HL-60/S4 treated with retinoic acid at 250 ng/mL for 4 days and 3 days (cell line): Measurements from ENCODE around the gene KLC4.

Experiments used
- in situ Hi-C: fragments of 300-500 bp; cut with MboI; formaldehyde crosslinking; loops from 2 replicates; pipeline ENCODE4 v1.7.0; 2022; ENCODE audit warnings: low sequenced_read_pairs

Gene KLC4

GRCh38 chr6:43059168-43060033, at the start of gene KLC4, which contains the start of gene MRPL2:
Gene KLC4, plus strand, starts transcription at chr6:43059631. Its CDS starts 1,705 bp downstream, at chr6:43061336.
Gene MRPL2, minus strand, starts transcription at chr6:43059434. Its CDS starts 53 bp downstream, at chr6:43059381.
- in situ Hi-C loops: no loop called here

DNA sequence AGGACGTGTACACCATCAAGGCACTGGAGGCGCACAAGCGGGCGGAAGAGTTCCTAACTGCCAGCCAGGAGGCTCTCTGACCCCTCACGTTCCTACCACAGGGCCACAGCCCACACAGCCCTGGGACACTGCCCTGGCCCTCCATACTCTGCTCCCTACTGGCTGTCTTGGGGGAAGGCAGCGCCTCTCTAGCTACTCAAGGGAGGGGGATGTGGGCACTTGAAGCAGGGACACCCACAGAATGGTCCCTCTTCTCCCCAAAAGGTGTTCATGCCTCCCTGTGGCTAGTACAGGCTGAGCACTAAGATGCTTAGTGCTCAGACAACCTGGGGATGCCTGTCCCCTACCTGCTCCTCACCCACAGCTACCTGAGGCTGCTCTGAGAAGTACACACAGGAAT, 48.2 kb upstream of the KLC4 start:
- in situ Hi-C loops: no loop called here

GRCh38 chr6:43012364-43012763, 47.1 kb upstream of the KLC4 start:
- in situ Hi-C loops: no loop called here

DNA sequence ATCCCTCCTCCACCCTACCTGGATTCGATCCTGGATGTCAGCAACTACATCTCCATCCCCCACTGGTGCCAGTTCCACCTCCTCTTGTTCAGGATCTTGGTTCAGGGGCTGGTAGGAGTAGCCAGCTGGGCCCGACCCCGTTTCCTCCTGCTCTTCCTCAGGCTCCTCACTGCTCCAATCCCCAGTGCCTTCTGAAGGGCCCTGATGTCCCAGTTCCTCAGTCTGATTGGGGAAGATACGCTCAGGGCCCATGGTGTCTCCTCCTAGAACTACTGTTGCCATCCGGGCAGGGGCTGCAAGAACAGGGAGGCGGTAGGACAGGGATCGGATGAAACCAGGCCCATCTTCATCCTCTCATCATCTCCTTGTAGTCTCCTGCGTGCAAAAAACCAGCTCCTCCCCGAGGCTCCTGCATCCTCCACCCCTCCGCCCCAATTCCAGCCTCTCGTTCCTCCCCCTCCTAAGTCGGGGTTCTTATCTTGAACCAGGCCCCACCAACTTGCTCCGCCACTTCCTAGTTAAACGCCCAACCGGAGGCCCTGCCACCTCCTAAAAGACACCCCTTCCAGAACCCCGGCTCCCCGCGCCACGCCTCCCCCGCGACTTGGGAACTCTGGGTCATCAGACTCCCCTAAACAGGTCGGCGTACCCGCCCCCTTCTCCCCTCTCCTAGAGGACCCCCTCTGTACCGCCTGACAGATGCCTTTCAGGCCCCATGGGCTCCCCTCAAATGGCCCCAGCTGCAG, 46.2 kb upstream of the KLC4 start:
- in situ Hi-C loops: no loop called here

DNA sequence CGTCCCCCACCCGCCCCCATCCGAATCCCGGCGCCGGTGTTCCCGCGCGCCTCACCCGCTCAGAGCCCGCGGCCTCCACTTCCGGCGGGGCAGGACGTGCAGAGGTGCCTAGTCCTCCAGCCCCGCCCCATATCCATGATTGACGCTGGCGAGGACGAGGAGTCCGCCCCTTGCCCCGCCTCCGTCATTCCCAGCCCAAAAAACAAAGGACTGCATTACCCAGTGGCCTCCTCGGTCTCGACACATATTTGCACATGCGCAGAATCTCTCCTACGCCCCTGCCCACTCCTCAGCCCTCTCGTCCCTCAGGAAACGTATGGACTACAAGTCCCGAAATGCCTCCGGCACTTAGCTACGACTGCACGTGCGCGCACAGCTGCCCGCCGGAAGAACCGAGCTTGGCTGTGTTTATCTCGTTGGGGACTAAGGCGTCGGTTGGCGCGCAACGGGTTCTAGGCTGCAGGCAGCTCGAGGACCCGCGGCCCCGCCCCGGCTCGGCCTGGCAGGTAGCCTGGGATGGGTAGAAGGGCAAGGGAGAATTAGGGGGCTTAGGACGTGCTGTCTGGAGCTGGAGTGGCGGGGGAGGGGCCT, 45.5 kb upstream of the KLC4 start, which contains the start of the genes KLHDC3 and MEA1:
Gene KLHDC3, plus strand, starts transcription at position 407 of the 591 bp plus-strand sequence. CDS start 2,944 bp downstream, outside the sequence.
Gene MEA1, minus strand, starts transcription at position 104 of the 591 bp plus-strand sequence. CDS start 133 bp downstream, outside the sequence.
- in situ Hi-C loops: no loop called here

GRCh38 chr6:43014434-43014909, 45.0 kb upstream of the KLC4 start:
- in situ Hi-C loops: no loop called here

DNA sequence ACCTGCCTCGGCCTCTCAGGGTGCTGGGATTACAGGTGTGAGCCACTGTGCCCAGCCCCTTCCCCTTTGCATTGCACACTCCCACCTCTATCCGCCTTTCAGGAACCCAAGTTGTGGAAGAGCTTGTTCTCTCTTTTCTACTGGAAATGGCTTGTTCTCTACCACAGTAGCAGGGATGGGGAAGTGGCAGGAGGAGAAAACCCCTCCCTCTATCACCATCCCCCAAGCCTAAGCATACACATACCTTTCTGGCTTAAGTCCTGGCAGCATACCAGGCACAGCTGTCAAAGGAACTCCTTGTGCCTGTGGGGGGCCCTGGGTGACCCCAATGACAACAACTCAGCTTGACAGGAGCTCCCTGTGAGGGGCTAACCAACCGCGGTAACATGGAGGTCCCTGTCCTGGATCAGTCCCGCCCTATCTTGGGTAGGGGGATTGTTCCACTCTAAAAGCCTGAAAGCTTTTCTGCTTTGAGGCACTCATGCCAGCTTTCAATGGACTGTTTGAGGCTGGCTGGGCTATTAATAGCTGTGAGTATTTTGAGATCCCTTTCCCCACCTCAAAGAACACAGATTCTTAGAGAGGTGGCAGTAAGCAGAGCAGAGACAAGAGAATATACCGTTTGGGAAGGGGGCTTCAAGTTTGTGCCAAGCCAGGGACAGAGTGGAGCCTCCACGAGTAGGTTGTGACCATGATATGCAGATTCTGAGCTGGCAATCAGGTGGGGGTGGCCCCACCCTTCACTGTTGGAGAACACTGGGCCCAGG, 43.1 kb upstream of the KLC4 start:
- in situ Hi-C loops: no loop called here

DNA sequence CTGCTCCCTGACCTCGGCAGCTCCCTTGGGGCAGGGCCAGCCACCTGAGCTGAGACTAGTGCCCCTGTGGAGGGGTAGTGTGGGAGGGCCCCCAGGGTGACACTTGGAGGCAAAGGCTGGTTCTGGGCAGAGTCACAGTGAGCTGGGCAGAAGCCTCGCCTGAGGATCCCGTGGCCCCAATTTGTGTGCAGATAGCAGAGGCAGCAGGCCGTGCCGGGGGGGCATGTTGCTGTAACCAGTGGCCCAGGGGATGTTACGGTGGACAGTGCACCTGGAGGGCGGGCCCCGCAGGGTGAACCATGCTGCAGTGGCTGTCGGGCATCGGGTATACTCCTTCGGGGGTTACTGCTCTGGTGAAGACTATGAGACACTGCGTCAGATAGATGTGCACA, 42.5 kb upstream of the KLC4 start:
- in situ Hi-C loops: no loop called here

DNA sequence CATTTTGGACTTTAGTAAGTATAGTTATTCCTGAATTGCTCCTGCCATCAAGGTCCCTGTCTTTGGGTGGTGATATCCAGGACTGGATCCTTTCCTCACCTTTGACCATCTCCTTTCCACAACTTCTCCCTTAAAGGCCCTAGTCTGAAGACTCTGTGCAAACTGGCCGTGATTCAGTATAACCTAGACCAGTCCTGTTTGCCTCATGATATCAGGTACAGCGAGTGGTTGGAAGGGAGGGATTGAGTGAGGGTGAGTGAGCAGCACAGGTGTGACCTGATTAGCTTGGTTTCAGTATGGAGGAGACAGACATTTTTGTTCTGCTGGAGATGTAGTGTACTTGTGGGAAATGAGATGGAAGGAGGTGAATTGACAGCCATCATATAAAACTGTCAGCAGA, 40.3 kb upstream of the KLC4 start:
- in situ Hi-C loops: no loop called here

GRCh38 chr6:43020052-43020705, 39.3 kb upstream of the KLC4 start:
- in situ Hi-C loops: no loop called here

DNA sequence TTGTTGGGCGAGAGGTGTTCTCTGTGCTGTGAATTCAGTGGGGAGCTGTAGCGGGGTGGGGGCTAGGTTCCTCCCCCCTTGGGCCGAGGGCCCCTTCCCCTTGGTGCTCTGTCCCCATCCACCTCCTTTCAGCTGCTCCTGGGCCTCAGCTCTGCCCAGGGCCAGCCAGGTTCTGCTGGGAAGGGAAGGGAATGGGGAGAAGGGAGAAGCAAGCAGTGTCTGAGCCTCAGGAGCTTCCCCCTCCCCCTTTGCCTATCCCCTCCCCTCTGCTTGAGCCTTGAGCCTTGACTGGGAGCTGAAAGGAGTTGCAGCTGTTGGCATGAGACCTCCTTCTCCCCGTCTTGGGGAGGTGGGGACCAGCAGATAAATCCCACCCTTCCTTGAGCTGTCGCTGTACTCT, 38.6 kb upstream of the KLC4 start:
- in situ Hi-C loops: no loop called here

DNA sequence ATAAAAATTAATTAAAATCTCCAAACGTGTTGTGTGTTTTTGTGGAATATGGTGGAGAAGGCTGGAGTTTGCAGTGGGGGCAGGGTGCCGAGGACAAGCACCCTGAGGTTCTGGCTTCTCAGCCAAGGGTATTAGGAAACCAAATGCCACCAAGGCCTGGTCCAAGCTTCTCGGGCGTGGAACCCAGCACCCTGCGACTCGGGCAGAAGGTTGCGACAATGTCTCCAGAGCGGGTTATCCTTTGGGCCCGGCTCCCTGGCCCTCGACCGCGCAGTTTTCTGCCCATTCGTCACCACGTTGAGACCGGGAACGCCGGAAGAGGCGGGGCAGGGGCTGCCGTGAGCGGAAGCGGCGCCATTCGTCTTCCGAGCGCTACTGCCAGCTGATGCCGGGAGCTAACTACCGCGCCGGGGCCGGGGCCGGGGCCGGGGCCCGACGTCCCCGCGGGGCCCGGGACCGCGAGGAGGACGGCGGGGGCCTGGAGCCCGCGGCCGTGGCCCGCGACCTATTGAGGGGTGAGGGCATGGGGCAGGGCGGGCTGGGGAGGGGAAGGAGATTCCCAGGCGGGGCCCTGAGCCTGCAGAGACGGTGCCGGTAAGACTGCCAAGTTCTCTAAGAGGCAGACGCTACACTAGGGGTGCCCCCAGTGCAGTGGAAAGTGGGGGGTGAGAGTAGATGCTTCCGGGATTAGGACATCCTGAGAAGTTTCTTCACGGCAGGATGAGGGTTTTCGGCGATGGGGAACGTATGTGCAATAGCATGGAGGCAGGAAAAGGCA, 38.0 kb upstream of the KLC4 start, which contains the start of gene RRP36:
Gene RRP36, plus strand, starts transcription at position 354 of the 778 bp plus-strand sequence. Its CDS starts 32 bp downstream, at position 386.
- in situ Hi-C loops: no loop called here

GRCh38 chr6:43024436-43024835, 35.0 kb upstream of the KLC4 start:
- in situ Hi-C loops: no loop called here

DNA sequence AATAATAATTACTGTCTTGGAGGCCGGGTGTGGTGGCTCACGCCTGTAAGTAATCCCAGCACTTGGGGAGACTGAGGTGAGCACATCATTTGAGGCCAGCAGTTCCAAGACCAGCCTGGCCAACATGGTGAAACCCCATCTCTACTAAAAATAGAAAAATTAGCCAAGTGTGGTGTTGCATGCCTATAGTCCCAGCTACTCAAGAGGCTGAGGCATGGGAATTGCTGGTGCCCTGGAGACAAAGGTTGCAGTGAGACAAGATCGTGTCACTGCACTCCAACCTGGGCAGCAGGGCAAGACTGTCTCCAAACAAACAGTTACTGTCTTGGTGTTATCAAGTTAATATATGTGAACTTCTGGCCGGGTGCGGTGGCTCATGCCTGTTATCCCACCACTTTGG, 33.1 kb upstream of the KLC4 start:
- in situ Hi-C loops: no loop called here

DNA sequence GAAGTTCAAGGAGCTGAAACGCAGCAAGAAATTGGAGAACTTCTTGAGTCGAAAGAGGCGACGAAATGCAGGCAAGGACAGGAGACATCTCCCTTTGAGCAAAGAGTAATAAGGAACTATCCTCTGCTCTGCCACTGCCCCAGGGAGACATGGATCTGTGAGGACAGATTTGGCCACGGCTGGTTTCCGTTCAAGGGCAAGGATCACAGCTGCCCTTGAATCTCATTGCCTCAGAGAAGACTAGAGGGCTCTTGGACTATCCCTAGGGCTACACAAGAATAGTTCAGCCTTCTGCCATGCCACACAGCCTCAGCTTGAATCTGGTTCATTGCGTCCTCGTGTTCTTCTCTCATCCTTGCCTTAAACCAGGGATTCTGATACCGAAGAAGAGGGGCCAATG, 30.3 kb upstream of the KLC4 start:
- in situ Hi-C loops: no loop called here

- in situ Hi-C loops: no loop called here
These were observed 27.1 kb upstream of the KLC4 start for GRCh38 chr6:43032326-43032725.

- in situ Hi-C loops: no loop called here
These were observed 25.8 kb upstream of the KLC4 start for GRCh38 chr6:43033496-43034189.

- in situ Hi-C loops: no loop called here
These were observed 25.3 kb upstream of the KLC4 start for GRCh38 chr6:43034190-43034525.
